ENCODE data around the gene RAD18.

Gene RAD18

DNA sequence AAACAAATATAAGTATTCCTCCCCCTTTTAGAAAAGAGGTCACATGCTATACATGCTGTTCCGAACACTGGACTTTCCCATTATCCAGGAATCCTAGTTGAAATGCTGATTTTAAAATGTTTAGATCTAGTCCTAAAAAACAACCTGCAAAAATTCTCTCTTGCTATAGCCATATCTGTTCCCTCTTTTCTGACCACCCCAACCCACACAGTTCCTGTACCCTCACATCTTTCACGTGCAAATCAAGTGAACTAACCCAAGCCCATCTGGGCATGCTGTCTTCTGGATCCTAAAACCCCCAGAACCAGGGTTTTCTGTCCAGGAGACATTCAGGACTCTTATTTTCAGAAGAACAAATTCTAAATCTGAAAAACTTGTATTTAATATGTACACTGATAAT, 67.4 kb downstream of the RAD18 start:
- TF ChIP-seq ESRRG (CRISPR knock-in tag; IDR thresholded peaks at IDR 0.05) (no peak), OSR1 (CRISPR knock-in tag; IDR thresholded peaks at IDR 0.05) (no peak), ZNF70 (CRISPR knock-in tag; IDR thresholded peaks at IDR 0.05) (no peak), PPARA (CRISPR knock-in tag; IDR thresholded peaks at IDR 0.05; ENCODE audit: borderline replicate concordance) (no peak), ZFP3 (CRISPR knock-in tag; IDR thresholded peaks at IDR 0.05) (no peak), GLIS3 (CRISPR knock-in tag; IDR thresholded peaks at IDR 0.05) (no peak), ARNTL (CRISPR knock-in tag; IDR thresholded peaks at IDR 0.05; ENCODE audit: borderline replicate concordance, low read depth) (no peak), TCF4 (CRISPR knock-in tag; IDR thresholded peaks at IDR 0.05; ENCODE audit: borderline replicate concordance) (no peak), ISL1 (CRISPR knock-in tag; IDR thresholded peaks at IDR 0.05) (no peak), ZC3H10 (CRISPR knock-in tag; IDR thresholded peaks at IDR 0.05) (no peak), ZFP30 (CRISPR knock-in tag; IDR thresholded peaks at IDR 0.05) (no peak), SNAI2 (CRISPR knock-in tag; IDR thresholded peaks at IDR 0.05) (no peak)
- TF ChIP-seq, protein P1, sequence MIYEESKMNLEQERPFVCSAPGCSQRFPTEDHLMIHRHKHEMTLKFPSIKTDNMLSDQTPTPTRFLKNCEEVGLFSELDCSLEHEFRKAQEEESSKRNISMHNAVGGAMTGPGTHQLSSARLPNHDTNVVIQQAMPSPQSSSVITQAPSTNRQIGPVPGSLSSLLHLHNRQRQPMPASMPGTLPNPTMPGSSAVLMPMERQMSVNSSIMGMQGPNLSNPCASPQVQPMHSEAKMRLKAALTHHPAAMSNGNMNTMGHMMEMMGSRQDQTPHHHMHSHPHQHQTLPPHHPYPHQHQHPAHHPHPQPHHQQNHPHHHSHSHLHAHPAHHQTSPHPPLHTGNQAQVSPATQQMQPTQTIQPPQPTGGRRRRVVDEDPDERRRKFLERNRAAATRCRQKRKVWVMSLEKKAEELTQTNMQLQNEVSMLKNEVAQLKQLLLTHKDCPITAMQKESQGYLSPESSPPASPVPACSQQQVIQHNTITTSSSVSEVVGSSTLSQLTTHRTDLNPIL (CRISPR knock-in tag; IDR thresholded peaks at IDR 0.05; ENCODE audit: low read depth) = no peak
- TF ChIP-seq, protein P2, sequence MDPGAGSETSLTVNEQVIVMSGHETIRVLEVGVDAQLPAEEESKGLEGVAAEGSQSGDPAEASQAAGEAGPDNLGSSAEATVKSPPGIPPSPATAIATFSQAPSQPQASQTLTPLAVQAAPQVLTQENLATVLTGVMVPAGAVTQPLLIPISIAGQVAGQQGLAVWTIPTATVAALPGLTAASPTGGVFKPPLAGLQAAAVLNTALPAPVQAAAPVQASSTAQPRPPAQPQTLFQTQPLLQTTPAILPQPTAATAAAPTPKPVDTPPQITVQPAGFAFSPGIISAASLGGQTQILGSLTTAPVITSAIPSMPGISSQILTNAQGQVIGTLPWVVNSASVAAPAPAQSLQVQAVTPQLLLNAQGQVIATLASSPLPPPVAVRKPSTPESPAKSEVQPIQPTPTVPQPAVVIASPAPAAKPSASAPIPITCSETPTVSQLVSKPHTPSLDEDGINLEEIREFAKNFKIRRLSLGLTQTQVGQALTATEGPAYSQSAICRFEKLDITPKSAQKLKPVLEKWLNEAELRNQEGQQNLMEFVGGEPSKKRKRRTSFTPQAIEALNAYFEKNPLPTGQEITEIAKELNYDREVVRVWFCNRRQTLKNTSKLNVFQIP (CRISPR knock-in tag; IDR thresholded peaks at IDR 0.05; ENCODE audit: borderline replicate concordance, low read depth) = no peak
- TF ChIP-seq, protein P3, sequence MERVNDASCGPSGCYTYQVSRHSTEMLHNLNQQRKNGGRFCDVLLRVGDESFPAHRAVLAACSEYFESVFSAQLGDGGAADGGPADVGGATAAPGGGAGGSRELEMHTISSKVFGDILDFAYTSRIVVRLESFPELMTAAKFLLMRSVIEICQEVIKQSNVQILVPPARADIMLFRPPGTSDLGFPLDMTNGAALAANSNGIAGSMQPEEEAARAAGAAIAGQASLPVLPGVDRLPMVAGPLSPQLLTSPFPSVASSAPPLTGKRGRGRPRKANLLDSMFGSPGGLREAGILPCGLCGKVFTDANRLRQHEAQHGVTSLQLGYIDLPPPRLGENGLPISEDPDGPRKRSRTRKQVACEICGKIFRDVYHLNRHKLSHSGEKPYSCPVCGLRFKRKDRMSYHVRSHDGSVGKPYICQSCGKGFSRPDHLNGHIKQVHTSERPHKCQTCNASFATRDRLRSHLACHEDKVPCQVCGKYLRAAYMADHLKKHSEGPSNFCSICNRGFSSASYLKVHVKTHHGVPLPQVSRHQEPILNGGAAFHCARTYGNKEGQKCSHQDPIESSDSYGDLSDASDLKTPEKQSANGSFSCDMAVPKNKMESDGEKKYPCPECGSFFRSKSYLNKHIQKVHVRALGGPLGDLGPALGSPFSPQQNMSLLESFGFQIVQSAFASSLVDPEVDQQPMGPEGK (CRISPR knock-in tag; IDR thresholded peaks at IDR 0.05; ENCODE audit: borderline replicate concordance) = no peak
- ATAC-seq = no peak

DNA sequence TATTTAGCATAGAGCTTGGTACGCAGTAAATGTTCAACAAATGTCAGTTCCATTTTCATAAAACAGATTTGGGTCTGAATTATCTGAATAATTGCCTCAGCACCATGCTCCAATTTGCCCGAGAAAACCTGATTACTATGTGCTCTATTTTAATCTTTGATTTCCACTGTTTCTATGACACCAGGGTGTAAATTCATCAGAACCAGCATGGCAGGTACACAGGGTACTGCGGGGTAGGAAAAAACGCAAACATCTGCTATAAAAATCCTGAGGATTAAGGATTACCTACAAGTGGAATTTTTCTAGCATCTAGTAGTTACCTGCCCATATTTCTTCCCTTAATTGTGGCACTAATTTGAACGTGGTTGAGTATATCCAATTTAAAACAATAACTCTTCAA, 70.3 kb downstream of the RAD18 start:
- TF ChIP-seq, protein P3 (CRISPR knock-in tag; IDR thresholded peaks at IDR 0.05; ENCODE audit: borderline replicate concordance) = no peak
- no peak for TF ChIP-seq ZNF70 (CRISPR knock-in tag; IDR thresholded peaks at IDR 0.05)
- no peak for TF ChIP-seq ZC3H10 (CRISPR knock-in tag; IDR thresholded peaks at IDR 0.05)
- TF ChIP-seq, protein P1 (CRISPR knock-in tag; IDR thresholded peaks at IDR 0.05; ENCODE audit: low read depth) = no peak
- TF ChIP-seq, protein P4, sequence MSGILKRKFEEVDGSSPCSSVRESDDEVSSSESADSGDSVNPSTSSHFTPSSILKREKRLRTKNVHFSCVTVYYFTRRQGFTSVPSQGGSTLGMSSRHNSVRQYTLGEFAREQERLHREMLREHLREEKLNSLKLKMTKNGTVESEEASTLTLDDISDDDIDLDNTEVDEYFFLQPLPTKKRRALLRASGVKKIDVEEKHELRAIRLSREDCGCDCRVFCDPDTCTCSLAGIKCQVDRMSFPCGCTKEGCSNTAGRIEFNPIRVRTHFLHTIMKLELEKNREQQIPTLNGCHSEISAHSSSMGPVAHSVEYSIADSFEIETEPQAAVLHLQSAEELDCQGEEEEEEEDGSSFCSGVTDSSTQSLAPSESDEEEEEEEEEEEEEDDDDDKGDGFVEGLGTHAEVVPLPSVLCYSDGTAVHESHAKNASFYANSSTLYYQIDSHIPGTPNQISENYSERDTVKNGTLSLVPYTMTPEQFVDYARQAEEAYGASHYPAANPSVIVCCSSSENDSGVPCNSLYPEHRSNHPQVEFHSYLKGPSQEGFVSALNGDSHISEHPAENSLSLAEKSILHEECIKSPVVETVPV (CRISPR knock-in tag; IDR thresholded peaks at IDR 0.05) = no peak
- no peak for TF ChIP-seq BACH2 (CRISPR knock-in tag; IDR thresholded peaks at IDR 0.05; ENCODE audit: borderline replicate concordance)
- no peak for TF ChIP-seq TOX (CRISPR knock-in tag; IDR thresholded peaks at IDR 0.05; ENCODE audit: borderline replicate concordance)
- TF ChIP-seq GLIS3 (CRISPR knock-in tag; IDR thresholded peaks at IDR 0.05) = no peak

DNA sequence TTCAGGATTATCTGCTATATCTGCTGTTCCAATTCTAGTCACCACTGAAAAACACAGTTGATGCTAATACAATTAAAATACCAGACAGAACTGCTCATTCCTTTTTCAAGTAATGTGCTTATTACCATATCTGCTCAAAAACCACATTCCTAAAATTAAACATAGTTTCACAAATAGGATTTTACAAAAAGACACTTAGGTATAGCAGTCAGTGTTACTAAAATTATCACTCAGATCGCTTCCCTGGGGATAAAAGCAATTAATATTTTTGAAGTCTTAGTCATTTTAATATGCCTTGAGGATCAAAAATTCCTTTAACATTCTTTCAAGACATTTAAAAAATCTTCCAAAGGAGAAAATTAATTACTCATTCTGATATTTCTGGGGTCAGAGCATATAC, 71.5 kb downstream of the RAD18 start:
- no peak for TF ChIP-seq RARB (CRISPR knock-in tag; IDR thresholded peaks at IDR 0.05)
- TF ChIP-seq ISL1 (CRISPR knock-in tag; IDR thresholded peaks at IDR 0.05) = peak; percentile 91
- TF ChIP-seq, protein P5, sequence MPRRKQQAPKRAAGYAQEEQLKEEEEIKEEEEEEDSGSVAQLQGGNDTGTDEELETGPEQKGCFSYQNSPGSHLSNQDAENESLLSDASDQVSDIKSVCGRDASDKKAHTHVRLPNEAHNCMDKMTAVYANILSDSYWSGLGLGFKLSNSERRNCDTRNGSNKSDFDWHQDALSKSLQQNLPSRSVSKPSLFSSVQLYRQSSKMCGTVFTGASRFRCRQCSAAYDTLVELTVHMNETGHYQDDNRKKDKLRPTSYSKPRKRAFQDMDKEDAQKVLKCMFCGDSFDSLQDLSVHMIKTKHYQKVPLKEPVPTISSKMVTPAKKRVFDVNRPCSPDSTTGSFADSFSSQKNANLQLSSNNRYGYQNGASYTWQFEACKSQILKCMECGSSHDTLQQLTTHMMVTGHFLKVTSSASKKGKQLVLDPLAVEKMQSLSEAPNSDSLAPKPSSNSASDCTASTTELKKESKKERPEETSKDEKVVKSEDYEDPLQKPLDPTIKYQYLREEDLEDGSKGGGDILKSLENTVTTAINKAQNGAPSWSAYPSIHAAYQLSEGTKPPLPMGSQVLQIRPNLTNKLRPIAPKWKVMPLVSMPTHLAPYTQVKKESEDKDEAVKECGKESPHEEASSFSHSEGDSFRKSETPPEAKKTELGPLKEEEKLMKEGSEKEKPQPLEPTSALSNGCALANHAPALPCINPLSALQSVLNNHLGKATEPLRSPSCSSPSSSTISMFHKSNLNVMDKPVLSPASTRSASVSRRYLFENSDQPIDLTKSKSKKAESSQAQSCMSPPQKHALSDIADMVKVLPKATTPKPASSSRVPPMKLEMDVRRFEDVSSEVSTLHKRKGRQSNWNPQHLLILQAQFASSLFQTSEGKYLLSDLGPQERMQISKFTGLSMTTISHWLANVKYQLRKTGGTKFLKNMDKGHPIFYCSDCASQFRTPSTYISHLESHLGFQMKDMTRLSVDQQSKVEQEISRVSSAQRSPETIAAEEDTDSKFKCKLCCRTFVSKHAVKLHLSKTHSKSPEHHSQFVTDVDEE (CRISPR knock-in tag; IDR thresholded peaks at IDR 0.05) = no peak

More for the DNA sequence above, 70.3 kb downstream of the RAD18 start:
- ATAC-seq = no peak

More for the DNA sequence above, 71.5 kb downstream of the RAD18 start:
- ATAC-seq = peak; percentile 59

Data from SK-N-SH treated with all-trans-retinoic acid at 6 μM for 48 hours (cell line).